HG03280 (cell line): Measurements from ENCODE around the gene TRIM15.
"Not testable (repeated sequence)": the region's sequence is repeated elsewhere in the genome, so short reads cannot be mapped to it uniquely, and the experiment has no call there.

Experiments used
- ATAC-seq: cut with Tn5 transposase; IDR thresholded peaks from one replicate; pipeline ENCODE4 v1.9.1; 2021; ENCODE audit warnings: mild to moderate bottlenecking, moderate library complexity; ENCODE audit not compliant: unreplicated experiment

TRIM15 gene

DNA sequence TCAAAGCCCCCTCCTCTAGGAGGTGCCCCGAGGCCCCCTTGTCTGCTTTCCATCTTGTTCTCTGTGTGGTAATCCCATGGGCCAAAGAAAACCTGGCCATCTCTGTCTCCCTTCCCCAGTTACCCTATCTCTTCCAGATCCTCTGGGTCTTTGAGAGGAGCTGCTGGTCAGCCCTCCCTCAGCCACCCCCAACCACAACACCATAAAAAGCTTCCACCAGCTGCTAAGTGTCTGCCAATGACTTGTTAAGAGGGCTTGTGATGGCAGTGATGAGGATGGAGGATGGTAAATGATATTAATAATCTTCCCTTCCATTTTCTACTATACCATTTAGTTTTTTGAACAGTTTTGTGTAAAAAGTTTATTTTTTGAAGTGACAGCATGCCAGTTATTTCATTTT lies 32.6 kb downstream of the TRIM15 start:
- ATAC-seq: no peak

DNA sequence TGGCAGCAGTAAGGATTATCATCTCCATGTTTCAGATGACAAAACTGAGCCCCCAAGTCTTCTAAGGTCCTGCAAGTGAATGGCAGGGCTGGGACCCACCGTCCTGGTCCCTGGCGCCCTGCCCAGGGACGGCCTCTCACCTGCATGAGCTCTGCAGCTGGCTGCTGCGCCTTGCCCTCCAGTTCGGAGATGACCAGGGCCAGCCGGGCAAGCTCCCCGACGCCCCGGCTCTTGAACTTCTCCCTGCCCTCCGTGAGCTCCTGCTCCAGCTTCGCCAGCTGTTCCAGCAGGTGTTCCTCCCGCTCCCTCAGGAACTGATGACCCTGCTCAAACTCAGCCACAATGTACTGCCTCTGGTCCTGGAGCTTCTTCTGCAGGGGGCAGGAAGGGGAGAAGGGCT lies 33.0 kb downstream of the TRIM15 start:
- ATAC-seq: no peak

DNA sequence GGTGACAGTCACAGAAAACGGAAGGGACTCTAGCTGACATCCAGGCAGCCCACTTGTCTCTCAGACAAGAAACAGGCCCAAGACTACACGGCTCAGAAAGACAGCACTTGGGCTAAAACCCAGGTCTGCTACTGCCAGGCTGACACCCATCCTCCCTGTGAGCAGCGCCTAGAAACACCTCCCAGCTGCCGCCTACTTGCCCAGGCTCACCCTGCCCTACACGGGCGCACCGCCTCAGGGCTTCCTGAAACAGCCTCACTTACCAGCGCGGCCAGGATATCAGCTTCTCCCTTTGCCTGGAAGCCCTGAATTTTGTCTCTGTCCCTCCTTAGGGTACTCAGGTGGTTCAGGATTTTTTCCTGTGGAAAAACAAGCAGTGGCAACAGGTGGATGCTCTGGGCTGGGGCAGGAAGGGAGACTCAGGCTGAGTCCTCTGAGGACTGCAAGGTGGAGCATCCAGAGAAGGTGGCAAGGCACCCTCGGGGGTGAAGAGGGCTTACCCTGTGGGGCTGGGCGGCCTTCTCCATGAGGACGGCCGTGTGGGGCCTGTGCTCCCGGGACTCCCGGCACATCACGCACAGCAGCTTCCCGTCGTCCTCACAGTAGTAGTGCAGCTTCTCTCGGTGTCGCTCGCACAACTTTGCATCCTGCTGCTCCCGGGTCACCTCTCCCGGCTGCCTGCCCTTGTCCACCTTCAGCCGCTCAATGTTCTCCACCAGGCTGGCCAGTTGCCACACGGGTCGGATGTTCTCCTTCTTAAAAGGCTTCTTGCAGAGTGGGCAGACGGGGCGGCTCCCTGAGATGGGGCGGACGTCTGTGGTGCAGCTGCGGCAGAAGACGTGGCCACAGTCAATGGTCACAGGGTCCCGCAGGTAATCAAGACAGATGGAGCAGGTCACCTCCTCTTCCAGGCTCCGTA lies 35.1 kb downstream of the TRIM15 start:
- ATAC-seq: no peak

DNA sequence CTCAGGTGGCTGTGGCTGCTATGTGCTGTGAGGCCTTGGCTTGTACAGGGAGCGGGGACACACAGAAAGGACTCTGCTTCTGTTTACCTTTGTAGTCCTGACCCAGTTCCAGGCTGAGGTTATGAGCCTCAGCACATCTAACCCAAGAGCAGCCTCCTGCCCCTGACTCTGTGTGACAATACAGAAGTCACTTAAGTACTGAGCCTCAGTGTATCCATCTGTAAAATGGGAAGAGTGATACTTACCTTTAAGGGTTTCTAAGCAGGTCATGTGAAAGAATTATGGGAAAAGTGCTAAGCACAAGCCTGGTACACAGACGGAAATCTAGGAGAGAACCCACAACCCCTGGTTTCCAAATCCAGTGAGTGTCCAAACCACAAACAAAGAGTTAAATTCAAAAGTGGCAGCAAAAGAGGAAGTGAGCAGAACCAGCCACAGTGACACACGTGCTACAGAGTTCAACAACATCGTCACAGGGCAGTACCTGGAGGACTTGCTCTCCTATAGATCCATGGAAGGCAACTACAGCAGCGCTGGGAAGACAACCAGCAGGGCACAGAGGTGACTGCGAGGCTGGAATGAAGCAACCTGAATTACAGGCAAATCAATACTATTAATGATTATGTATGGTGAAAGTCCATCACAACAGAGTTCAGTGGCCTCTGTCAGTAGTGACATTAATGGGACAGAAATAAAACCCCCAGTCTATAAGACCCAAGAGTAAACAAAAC lies 37.4 kb downstream of the TRIM15 start:
- ATAC-seq: peak; percentile 63

DNA sequence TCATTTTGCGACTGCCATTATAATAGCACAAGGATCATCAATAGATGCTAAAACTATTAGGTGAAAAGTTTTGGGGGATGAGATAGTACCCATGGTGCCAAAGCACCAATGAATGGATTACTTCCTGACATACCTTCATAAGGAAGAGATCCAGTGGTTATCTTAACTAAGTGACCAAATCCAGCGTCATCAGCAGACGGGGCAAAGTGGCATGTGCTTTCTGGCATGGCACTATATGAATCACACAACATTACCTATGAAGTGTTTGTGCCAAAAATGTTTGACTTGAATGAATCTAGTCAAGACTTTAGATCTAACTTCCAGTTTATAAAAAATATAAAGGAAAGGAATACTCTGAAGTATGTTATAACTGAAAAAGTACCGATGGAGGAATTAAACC lies 39.0 kb downstream of the TRIM15 start:
- no peak for ATAC-seq

DNA sequence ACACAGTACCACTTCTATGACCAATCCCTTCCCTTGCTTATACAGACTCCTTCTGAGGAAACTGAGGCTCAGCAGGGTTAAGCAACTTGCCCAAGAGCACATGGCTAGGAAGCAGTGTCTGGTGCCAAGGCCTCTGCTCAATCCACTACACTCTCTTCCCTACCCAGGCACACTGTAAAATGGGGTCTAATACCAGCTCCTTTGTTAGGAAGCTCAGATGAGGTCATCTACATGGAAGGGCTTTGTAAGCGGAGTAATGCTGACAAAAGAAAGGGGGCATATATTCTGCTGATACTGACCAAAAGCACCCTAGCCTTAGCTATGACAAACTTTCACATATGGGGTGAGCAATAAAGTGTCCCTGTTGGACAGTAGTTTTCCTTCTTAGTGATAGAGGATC lies 40.8 kb downstream of the TRIM15 start:
- no peak for ATAC-seq

DNA sequence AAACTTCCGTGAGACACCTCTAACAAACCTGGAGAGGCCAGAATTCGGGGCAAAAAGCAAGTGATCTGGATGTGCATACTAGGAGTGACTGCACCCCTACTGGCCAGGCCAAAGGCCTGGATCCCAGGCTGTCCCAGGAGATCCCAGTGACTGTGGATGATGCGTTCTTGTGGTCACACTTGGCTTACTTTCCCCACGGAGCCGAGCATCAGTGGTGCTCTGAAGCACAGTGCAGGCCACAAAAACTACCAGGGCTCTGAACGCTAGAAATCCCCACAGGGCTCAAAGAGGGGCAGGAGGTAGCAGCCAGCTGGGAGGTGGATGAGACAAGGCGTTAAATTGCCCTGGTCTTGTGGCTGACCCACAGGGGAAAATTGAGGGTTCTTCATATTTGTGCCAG lies 42.8 kb downstream of the TRIM15 start:
- ATAC-seq: no peak

DNA sequence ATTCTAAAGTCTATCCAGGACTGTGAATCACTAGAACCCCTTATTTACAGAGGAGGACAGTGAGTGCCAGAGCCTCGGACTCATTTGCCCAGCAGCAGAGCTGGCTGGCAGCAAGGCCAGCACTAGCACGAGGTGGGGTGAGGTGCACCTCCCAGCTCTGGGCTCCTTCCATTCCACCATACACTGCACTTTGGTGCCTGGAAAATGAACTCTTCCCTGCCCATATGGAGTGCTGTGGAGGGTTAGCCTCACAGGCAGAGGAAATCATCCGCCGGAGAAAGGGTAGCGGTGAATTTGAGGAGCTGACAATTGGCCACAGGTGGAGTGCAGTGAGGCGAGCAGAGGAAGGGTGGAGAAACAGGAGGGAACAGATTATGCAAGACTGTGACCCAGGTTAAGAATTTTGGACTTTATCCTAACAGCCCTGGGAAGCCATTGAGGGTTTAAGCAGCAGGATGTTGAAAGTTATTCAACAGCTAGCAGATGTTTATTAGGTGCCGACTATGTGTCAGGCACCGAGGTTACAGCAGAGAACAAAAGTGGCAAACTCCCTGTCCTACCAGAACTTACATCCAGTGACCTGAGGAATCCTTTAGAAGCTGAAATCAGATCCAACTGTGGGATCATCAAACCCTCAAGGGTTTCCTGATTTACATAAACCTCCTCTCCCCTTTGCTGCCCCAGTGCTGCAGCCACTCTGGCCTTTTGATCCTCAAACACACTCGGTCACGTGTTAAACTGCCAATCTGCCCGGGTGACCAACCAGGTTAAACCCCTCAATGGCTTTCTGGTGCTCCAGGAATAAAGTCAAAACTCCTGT lies 43.7 kb downstream of the TRIM15 start:
- ATAC-seq: no peak

DNA sequence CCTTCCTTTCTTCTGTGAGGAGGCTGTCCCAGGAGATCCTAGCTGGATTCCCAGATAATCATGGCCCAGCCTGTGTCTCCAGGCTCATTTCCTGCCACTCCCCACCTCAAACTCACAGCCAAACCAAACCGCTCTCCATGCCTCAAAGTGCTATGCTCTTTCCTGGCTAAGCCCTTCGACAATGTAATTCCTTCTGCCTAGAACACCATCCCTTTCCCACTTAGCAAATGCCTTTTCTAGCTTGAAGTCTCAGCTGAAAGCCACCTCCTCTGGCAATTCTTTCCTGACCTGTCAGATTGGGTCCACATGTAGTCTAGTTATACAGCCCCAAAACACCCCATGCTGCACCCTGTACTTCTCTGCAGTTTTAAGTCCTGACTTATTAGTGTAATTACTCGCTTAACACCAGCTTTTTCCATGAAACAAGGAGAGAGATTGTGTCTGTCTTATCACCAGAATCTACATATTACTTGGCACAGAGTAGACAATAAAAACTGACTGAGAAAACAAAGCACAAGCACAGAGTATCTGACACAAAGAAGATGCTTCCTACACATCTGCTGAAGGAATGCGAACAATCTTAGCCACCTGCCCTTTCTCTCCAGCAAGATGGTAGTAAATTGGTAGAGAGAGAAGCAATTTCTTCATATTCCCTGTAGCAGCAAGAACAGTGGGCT lies 44.4 kb downstream of the TRIM15 start:
- ATAC-seq: no peak

DNA sequence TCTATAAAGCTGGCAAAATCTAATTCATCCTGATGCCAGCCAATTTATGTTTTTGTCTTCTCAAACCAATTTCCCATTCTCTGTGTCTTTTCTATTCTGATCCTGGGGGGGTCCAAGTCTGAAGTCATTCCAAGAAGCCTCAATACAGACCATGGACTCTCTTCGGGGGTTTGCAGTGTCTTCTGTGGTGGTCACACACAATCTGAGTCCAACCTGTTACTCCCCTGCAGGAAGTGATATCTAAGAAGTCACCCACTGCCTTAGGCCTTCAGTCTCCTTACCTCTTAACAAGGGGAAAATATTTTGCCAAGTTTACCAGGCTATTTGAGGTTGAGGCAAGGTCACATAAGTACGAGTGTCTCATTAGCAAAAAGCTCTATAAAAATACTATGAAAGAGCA lies 48.0 kb downstream of the TRIM15 start:
- ATAC-seq: no peak

DNA sequence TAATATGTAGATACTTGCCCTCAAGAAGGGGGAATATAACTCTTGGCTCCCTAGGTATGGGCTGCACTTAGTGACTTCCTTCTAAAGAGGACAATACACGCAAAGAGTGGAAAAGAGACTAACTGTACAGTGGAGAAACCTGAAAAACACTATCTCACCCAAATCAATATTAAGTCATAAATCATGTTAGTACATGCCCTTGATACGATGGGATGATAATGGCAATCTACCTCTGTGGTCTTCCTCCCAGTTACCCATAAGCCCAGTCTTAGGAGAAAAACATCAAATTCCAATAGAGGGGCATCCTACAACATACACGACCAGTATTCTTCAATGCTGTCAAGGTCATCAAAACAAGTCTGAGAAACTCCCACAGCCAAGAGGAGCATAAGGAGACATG lies 48.6 kb downstream of the TRIM15 start:
- no peak for ATAC-seq

DNA sequence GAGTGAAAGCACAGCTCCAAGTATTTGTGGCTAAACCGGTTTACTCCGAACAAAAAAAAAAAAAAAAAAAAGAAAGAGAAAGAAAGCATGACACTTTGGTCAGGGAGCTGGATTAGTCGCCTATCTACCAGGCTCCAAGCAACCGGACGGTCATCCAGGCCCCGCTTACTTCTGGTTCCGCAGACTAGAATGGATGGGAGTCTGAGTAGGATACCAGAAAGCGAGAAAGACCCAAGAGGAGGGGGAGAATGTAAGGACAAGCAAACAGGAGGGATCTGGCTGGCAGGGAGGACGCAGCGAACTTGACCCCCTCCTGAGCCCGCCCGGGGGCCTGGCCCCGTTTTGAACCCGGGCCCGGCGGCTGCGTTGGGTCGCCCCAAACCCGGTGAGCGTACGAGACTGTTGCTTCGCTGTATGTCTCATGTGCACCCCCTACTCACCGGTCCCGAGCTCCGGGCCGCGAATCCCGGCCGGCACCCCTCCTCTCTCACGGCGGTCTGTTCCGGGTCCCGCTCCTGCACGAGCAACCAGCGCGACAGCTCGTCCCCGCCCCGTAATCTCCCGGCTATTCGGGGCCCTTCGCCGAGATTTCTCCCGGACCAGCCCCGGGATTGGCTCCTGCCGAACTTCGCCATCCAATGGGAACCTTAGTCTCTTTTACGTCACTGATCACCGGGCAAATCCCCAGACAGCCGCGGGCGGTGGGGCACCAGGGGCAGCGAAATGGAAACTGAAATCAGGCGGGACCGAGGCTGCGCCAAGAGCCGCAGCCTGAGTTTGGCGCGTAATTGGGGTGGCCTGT lies 49.7 kb downstream of the TRIM15 start, which contains the start of gene TRIM26:
Gene TRIM26 (minus strand): TSS at position 542 of the 802 bp plus-strand sequence. CDS start 14,303 bp downstream, outside the sequence.
- peak; percentile 92 for ATAC-seq

DNA sequence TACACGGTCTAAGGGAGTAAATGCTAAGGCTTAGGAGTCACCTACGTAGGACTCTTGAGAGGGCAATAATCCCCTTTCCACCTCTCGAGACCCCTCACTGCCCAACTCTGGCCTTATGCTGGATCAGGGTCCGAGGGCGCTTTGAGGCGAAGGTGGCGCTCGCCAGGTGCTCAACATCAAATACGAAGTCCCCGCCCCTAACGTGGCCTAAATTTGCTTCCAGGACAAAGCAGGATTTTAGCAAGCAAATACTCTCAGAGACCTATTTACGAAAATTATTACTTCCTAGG lies 50.3 kb downstream of the TRIM15 start:
- no peak for ATAC-seq

DNA sequence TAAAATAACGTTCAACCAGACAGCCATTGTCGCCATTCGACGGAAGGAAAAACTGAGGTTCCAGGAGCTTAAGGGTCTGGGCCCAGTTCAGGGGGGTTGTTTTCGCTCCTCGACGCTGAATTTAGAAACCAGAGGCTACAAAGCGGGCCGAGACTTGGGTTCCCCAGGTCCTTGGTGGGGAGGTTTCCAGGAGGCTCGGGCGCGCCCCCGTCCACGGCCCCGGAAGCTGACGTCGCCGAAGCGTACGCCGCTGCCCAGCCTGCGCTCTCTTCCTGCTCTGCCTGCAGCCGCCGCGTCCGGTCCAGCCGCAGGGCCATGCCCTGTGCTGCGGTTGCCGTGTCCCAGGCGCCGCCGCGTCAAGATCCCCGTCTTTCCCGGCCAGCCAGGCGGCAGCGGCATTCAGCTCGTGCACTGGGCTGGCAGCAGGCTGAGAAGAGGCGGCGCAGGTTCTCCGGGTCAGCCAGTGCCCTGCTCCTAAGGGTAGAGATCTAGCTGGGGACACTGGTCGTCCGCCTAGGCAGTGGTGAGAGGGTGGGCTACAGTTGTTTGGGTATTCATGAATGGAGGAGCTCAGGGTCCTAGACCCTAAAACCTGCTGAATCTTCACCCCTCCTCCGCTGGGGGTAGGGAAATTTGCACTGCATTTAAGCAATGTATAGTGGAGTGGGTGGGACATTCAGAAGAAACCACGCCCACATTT lies 50.8 kb downstream of the TRIM15 start:
- peak; percentile 42 for ATAC-seq

DNA sequence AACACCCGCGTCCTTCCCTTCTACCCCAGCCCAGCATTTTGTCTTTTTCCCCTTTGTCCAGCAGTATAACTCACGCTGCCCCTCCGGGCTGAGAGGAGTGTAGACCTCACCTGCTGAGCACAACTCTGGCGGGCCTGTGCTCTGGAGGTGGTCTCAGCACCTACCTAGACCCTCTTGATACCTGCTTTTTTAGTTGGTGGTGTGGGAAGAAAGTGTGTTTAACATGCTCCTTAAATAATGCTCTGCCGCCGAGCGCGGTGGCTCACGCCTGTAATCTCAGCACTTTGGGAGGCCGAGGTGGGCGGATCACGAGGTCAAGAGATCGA lies 51.3 kb downstream of the TRIM15 start:
- no peak for ATAC-seq

DNA sequence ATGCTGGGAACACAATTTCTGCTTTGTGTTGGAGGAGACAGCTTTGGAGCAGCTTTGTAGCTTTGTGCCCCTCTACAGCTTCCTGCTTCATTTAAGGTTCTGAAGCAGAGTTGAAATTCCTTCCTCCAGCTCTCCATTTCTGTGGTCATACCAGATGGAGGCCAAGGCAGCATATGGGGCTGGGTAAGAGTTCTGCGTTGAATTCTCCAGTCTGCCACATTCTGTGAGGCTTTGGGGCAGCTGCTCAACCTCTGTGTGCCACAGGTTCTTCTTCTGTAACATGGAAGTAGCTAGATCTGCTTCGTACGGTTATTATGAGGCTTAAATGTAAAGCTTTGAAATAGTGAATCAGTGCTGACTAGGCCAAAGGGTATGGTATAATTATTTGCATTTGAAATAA lies 52.8 kb downstream of the TRIM15 start:
- ATAC-seq: no peak

DNA sequence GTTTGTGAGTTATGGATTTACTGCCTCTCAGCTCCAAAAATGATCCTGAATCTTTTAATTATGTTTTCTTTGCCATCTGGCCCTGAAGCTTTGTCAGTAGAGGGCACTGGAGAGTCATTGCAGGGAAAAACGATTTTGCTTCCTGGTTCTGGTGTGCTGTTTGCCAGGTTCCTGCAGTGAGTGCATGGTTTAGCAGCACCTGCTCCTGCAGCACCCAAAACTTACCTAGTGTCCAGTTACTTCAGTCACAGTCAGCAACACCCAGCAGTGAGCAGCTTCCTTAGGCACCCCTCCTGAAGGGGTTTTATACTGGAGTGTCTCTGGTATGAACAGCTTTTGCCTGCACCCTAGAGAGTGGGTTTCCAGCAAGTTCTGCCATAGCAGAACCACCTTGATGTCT lies 55.9 kb downstream of the TRIM15 start:
- no peak for ATAC-seq

DNA sequence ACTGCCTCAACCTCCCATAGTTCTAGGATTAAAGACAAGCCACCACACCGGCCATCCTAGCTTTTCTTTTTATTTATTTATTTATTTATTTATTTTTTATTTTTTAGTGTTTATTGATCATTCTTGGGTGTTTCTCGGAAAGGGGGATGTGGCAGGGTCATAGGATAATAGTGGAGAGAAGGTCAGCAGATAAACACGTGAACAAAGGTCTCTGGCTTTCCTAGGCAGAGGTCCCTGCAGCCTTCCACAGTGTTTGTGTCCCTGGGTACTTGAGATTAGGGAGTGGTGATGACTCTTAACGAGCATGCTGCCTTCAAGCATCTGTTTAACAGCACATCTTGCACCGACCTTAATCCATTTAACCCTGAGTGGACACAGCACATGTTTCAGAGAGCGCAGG lies 58.0 kb downstream of the TRIM15 start:
- ATAC-seq: not testable (repeated sequence)

DNA sequence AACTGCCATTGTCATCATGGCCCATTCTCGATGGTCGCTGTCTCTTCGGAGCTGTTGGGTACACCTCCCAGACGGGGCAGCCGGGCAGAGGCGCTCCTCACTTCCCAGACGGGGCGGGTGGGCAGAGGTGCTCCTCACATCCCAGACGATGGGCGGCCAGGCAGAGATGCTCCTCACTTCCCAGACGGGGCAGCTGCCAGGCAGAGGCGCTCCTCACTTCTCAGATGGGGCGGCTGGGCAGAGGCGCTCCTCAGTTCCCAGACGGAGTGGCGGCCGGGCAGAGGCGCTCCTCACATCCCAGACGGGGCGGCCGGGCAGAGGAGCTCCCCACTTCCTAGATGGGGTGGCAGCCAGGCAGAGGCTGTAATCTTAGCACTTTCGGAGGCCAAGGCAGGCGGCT lies 58.6 kb downstream of the TRIM15 start:
- ATAC-seq: not testable (repeated sequence)
